ENCODE results near the gene MYL12B.
"Not testable (repeated sequence)": the region's sequence is repeated elsewhere in the genome, so short reads cannot be mapped to it uniquely, and the experiment has no call there.

MYL12B gene

GRCh38 chr18:3293196-3293951, 31.4 kb downstream of the MYL12B start:
- Mint-ChIP-seq H3K9me3 (peaks cover 8% of the 10 kb centered on the region), H3K4me3 (no peak overlapping the region), H3K27ac (no peak overlapping the region), H3K36me3 (peaks cover 22% of the 10 kb centered on the region), H3K27me3 (no peaks in the 10 kb centered on the region), H3K4me1 (peaks cover 17% of the 10 kb centered on the region)
- no peak for ATAC-seq

- Mint-ChIP-seq H3K4me1 (peaks cover 17% of the 10 kb centered on the region), H3K4me3 (no peak overlapping the region), H3K27me3 (peaks cover 6% of the 10 kb centered on the region), H3K9me3 (peaks cover 8% of the 10 kb centered on the region), H3K27ac (no peak overlapping the region), H3K36me3 (peaks cover 22% of the 10 kb centered on the region)
- ATAC-seq = no peak
These were observed 32.6 kb downstream of the MYL12B start for GRCh38 chr18:3294435-3295080.

DNA sequence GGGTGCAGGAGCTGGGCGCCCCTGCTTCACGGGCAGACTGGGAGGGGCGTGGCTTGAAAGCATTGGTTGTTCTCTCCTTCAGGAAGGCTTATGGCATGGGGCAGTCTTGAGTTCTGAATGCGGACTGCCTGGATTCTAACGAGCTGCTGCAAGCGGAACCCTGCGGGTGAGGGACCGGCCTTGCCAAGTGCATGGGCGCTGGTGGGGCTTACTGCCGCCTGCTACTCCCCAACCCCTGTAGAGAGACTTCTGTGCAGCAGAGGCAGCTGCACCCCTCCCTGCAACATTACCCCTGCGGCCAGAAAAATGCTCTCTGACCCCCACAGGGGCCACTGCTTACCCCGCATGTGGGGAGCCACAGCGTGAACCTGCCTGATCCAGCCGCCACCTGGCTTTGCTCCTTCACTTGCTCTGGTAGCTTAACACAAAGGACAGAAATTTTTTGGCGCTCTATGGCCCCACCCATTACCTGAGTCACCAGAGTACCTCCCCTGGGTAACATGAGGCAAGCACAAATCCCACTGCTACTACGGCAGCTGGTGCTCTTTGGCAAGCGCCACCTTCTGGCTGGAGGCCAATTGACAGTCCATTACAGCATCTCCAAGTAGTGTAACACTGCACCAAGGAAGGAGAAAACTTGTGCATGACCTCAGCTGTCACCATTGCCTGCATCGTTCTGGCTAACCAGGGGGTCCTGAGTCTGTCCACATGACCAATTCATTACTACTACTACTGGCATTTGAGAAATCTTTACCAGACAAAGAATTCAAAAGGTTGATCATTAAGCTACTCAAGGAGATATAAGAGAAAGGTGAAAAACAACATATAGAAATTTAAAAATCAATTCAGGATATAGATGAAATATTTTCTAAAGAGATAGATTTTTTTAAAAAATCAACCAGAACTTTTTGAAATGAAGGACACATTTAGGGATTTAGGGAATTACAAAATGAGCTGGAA, 35.4 kb downstream of the MYL12B start:
- Mint-ChIP-seq H3K27ac (peak overlapping the region; percentile 83), H3K36me3 (peaks cover 10% of the 10 kb centered on the region), H3K4me3 (peak overlapping the region; percentile 98), H3K9me3 (peaks cover 3% of the 10 kb centered on the region), H3K4me1 (peaks cover 17% of the 10 kb centered on the region), H3K27me3 (peaks cover 33% of the 10 kb centered on the region)
- peak; percentile 99 for ATAC-seq

DNA sequence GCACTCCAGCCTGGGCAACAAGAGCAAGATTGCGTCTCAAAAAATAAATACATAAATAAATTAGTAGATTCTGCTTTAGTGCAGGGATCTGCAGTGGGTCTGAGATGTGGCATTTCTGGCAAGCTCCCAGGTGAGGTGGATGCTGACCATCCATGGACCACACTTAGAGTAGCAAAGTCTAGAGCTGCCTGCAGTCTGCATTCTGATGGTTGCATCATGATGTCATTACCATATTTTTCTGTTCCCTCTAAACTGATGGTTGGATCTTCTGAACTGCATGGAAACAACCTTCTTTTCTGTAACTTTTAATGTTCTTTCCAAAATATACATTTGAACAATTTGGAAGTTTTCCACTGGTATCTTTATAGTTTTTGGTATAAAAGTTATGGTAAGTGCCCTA, 42.9 kb downstream of the MYL12B start:
- Mint-ChIP-seq H3K4me3 (no peak overlapping the region), H3K27me3 (peaks cover 25% of the 10 kb centered on the region)
- ATAC-seq = no peak

DNA sequence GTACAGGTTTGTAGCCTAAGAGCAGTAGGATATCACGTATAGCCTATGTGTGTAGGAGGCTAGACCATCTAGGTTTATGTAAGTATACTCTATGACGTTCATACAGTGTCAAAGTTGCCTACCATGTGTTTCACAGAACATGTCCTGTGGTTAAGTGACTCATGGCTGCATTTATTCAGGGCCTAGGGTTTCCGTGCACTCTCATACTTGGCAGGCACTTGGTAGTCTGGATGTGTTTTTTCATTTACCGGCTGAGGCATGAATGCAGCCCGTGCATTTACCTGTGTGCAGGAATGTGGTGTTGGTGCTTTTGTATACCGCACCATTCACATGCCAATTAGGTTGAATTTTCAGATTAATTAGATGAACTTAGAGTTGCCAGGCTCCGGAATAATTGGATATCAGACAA, 43.4 kb downstream of the MYL12B start:
- Mint-ChIP-seq H3K4me1 (no peaks in the 10 kb centered on the region), H3K9me3 (no peaks in the 10 kb centered on the region), H3K27me3 (peaks cover 20% of the 10 kb centered on the region), H3K36me3 (no peaks in the 10 kb centered on the region), H3K27ac (no peak overlapping the region), H3K4me3 (no peak overlapping the region)
- peak; percentile 88 for ATAC-seq

More for the DNA sequence above, 42.9 kb downstream of the MYL12B start:
- no peaks in the 10 kb centered on the region for H3K4me1 Mint-ChIP-seq
- H3K9me3 Mint-ChIP-seq = peaks cover 1% of the 10 kb centered on the region
- no peak overlapping the region for H3K27ac Mint-ChIP-seq
- H3K36me3 Mint-ChIP-seq = peaks cover 3% of the 10 kb centered on the region

GRCh38 chr18:3305933-3306332, 44.0 kb downstream of the MYL12B start:
- no peak for ATAC-seq
- Mint-ChIP-seq H3K27ac (no peak overlapping the region), H3K27me3 (peaks cover 14% of the 10 kb centered on the region), H3K4me1 (no peaks in the 10 kb centered on the region), H3K4me3 (no peak overlapping the region), H3K9me3 (no peaks in the 10 kb centered on the region), H3K36me3 (no peaks in the 10 kb centered on the region)

DNA sequence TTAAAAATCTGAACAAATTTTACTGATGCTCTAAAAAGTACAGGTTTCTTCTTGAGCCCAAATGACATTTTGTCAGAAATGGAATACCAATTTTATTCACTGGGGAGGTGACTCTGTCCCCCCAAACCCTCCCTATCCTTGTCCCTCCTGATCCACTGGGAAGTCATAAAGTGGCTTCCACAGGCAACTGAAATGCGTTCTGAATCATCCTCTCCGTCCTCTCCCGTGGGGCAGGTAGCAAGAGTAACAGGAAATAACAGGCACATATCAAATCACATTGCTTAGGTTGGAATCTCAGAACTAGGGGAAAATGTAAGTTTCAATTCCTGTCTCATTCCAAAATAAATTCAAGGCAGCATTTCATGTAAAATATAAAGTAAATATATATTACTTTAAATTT, 44.5 kb downstream of the MYL12B start:
- no peak overlapping the region for H3K27ac Mint-ChIP-seq
- peaks cover 10% of the 10 kb centered on the region for H3K27me3 Mint-ChIP-seq
- ATAC-seq = no peak
- H3K36me3 Mint-ChIP-seq = no peaks in the 10 kb centered on the region
- no peaks in the 10 kb centered on the region for H3K4me1 Mint-ChIP-seq
- H3K4me3 Mint-ChIP-seq = no peak overlapping the region
- H3K9me3 Mint-ChIP-seq = no peaks in the 10 kb centered on the region

- Mint-ChIP-seq H3K9me3 (peaks cover 6% of the 10 kb centered on the region), H3K27me3 (no peaks in the 10 kb centered on the region), H3K4me1 (no peaks in the 10 kb centered on the region), H3K4me3 (no peak overlapping the region), H3K36me3 (peaks cover 5% of the 10 kb centered on the region), H3K27ac (no peak overlapping the region)
- no peak for ATAC-seq
These were observed 51.8 kb downstream of the MYL12B start for GRCh38 chr18:3313685-3314084.

- peaks cover 11% of the 10 kb centered on the region for H3K4me1 Mint-ChIP-seq
- H3K27ac Mint-ChIP-seq, H3K36me3 Mint-ChIP-seq, H3K4me3 Mint-ChIP-seq, H3K27me3 Mint-ChIP-seq, H3K9me3 Mint-ChIP-seq, ATAC-seq: not testable (repeated sequence)
These were observed 53.4 kb downstream of the MYL12B start for GRCh38 chr18:3315344-3315743.

- H3K27ac Mint-ChIP-seq = peak overlapping the region; percentile 25
- no peaks in the 10 kb centered on the region for H3K27me3 Mint-ChIP-seq
- H3K9me3 Mint-ChIP-seq = peaks cover 6% of the 10 kb centered on the region
- H3K4me3 Mint-ChIP-seq = no peak overlapping the region
- H3K4me1 Mint-ChIP-seq = peaks cover 23% of the 10 kb centered on the region
- no peak for ATAC-seq
- peaks cover 5% of the 10 kb centered on the region for H3K36me3 Mint-ChIP-seq
These were observed 57.5 kb downstream of the MYL12B start for GRCh38 chr18:3319399-3319798.

- ATAC-seq = no peak
- H3K36me3 Mint-ChIP-seq = peaks cover 5% of the 10 kb centered on the region
- peaks cover 6% of the 10 kb centered on the region for H3K9me3 Mint-ChIP-seq
- H3K4me3 Mint-ChIP-seq = no peak overlapping the region
- no peaks in the 10 kb centered on the region for H3K27me3 Mint-ChIP-seq
- H3K27ac Mint-ChIP-seq = peak overlapping the region; percentile 25
- peaks cover 23% of the 10 kb centered on the region for H3K4me1 Mint-ChIP-seq
These were observed 58.0 kb downstream of the MYL12B start for GRCh38 chr18:3319894-3320454.

- H3K36me3 Mint-ChIP-seq = no peaks in the 10 kb centered on the region
- H3K4me3 Mint-ChIP-seq = no peak overlapping the region
- no peak overlapping the region for H3K27ac Mint-ChIP-seq
- H3K4me1 Mint-ChIP-seq = peaks cover 23% of the 10 kb centered on the region
- H3K9me3 Mint-ChIP-seq = no peaks in the 10 kb centered on the region
- ATAC-seq = no peak
- H3K27me3 Mint-ChIP-seq = no peaks in the 10 kb centered on the region
These were observed 59.3 kb downstream of the MYL12B start for GRCh38 chr18:3321133-3321812.

DNA sequence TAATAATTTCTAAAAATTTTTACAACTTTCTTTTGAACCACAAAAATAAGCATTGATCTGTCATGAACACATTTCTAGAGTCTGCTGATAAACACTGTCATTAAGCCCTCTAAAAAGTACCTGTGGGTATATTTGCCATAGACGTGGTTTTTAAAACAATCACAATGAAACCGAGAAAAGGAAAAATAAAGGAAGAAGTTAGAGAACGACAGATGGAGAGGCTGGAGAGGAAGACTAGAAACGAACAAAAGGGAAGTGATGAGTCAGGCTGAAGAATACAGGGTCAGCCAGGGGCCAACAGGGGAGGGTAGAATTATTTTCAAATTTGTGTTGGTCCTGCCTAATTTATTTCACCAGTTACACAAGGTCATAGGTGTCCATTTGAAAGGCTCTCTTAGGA, 62.0 kb downstream of the MYL12B start:
- Mint-ChIP-seq H3K27ac (no peak overlapping the region), H3K9me3 (no peaks in the 10 kb centered on the region)

More for the DNA sequence above, 62.0 kb downstream of the MYL12B start:
- ATAC-seq = peak; percentile 72
- Mint-ChIP-seq H3K4me1 (peaks cover 23% of the 10 kb centered on the region), H3K4me3 (no peak overlapping the region), H3K36me3 (no peaks in the 10 kb centered on the region), H3K27me3 (no peaks in the 10 kb centered on the region)
